ENCODE results near the gene PAQR5.
A peak's percentile ranks its signal among the peaks of the same experiment; 100 is the strongest.
"Not testable (repeated sequence)": the region's sequence is repeated elsewhere in the genome, so short reads cannot be mapped to it uniquely, and the experiment has no call there.

PAQR5 gene

GRCh38 chr15:69339214-69339543 is 40.5 kb downstream of the PAQR5 start:
- in situ Hi-C loops (cut with MboI; ENCODE audit: low sequenced_read_pairs); H3K4me3 ChIP-seq: not testable (repeated sequence)
- H3K4me1 ChIP-seq, result peaks cover 37% of the 10 kb centered on the region

GRCh38 chr15:69340243-69340900 is 41.7 kb downstream of the PAQR5 start:
- Histone ChIP-seq H3K4me1 (peaks cover 44% of the 10 kb centered on the region), H3K4me3 (no peak overlapping the region), H3K27me3 (ENCODE audit: low read depth) (no peaks in the 10 kb centered on the region), H3K9me3 (no peaks in the 10 kb centered on the region), H3K36me3 (replicated peaks) (no peaks in the 10 kb centered on the region; the same call in 1 of the 2 replicates)
- in situ Hi-C loops (cut with MboI; ENCODE audit: low sequenced_read_pairs), result no loop called here
- no peak for DNase-seq (ENCODE audit: low spot score in 2 of 2)

More at GRCh38 chr15:69339214-69339543, 40.5 kb downstream of the PAQR5 start:
- H3K27me3 ChIP-seq (ENCODE audit: low read depth); H3K36me3 ChIP-seq (replicated peaks); DNase-seq (ENCODE audit: low spot score in 2 of 2); H3K9me3 ChIP-seq: not testable (repeated sequence)

- in situ Hi-C loops (cut with MboI; ENCODE audit: low sequenced_read_pairs), result no loop called here
- no peak for DNase-seq (ENCODE audit: low spot score in 2 of 2)
- no peaks in the 10 kb centered on the region; the same call in 1 of the 2 replicates for H3K36me3 ChIP-seq (replicated peaks)
- no peak overlapping the region for H3K4me3 ChIP-seq
- no peaks in the 10 kb centered on the region for H3K9me3 ChIP-seq
- peaks cover 40% of the 10 kb centered on the region for H3K4me1 ChIP-seq
- no peaks in the 10 kb centered on the region for H3K27me3 ChIP-seq (ENCODE audit: low read depth)
Observed at GRCh38 chr15:69341356-69341755, 42.6 kb downstream of the PAQR5 start.

GRCh38 chr15:69342460-69343076 is 43.9 kb downstream of the PAQR5 start:
- Histone ChIP-seq H3K9me3 (no peaks in the 10 kb centered on the region), H3K27me3 (ENCODE audit: low read depth) (no peaks in the 10 kb centered on the region), H3K4me3 (no peak overlapping the region), H3K4me1 (peaks cover 28% of the 10 kb centered on the region), H3K36me3 (replicated peaks) (no peaks in the 10 kb centered on the region; the same call in 1 of the 2 replicates)
- in situ Hi-C loops (cut with MboI; ENCODE audit: low sequenced_read_pairs), result no loop called here
- peak in 1 of 2 experiments; percentile 42 for DNase-seq (ENCODE audit: low spot score in 2 of 2)

- H3K27me3 ChIP-seq (ENCODE audit: low read depth), result no peaks in the 10 kb centered on the region
- H3K4me3 ChIP-seq, result no peak overlapping the region
- in situ Hi-C loops (cut with MboI; ENCODE audit: low sequenced_read_pairs), result no loop called here
- H3K9me3 ChIP-seq, result no peaks in the 10 kb centered on the region
- H3K4me1 ChIP-seq, result peaks cover 27% of the 10 kb centered on the region
- H3K36me3 ChIP-seq (replicated peaks), result no peaks in the 10 kb centered on the region; the same call in 1 of the 2 replicates
- DNase-seq (ENCODE audit: low spot score in 2 of 2), result peak; percentile 49 to 72
Observed at GRCh38 chr15:69343133-69343532, 44.4 kb downstream of the PAQR5 start.

- Histone ChIP-seq H3K27me3 (ENCODE audit: low read depth) (no peaks in the 10 kb centered on the region), H3K4me3 (no peak overlapping the region), H3K36me3 (replicated peaks) (no peaks in the 10 kb centered on the region), H3K4me1 (peaks cover 27% of the 10 kb centered on the region), H3K9me3 (no peaks in the 10 kb centered on the region)
- peak in 1 of 2 experiments; percentile 72 for DNase-seq (ENCODE audit: low spot score in 2 of 2)
- in situ Hi-C loops (cut with MboI; ENCODE audit: low sequenced_read_pairs), result no loop called here
Observed at GRCh38 chr15:69344238-69344637, 45.5 kb downstream of the PAQR5 start.

- Histone ChIP-seq H3K9me3 (no peaks in the 10 kb centered on the region), H3K36me3 (replicated peaks) (no peaks in the 10 kb centered on the region), H3K27me3 (ENCODE audit: low read depth) (no peaks in the 10 kb centered on the region), H3K4me1 (peaks cover 27% of the 10 kb centered on the region), H3K4me3 (no peak overlapping the region)
- in situ Hi-C loops (cut with MboI; ENCODE audit: low sequenced_read_pairs), result no loop called here
- DNase-seq (ENCODE audit: low spot score in 2 of 2), result no peak
Observed at GRCh38 chr15:69346112-69346511, 47.4 kb downstream of the PAQR5 start.

- H3K4me1 ChIP-seq, result no peaks in the 10 kb centered on the region
- no peak overlapping the region for H3K4me3 ChIP-seq
- H3K9me3 ChIP-seq, result no peaks in the 10 kb centered on the region
- no peaks in the 10 kb centered on the region for H3K27me3 ChIP-seq (ENCODE audit: low read depth)
- DNase-seq (ENCODE audit: low spot score in 2 of 2), result no peak
- in situ Hi-C loops (cut with MboI; ENCODE audit: low sequenced_read_pairs), result no loop called here
- H3K36me3 ChIP-seq (replicated peaks), result no peaks in the 10 kb centered on the region
Observed at GRCh38 chr15:69351333-69351732, 52.6 kb downstream of the PAQR5 start.

GRCh38 chr15:69351884-69352283 is 53.2 kb downstream of the PAQR5 start:
- Histone ChIP-seq H3K9me3 (no peaks in the 10 kb centered on the region), H3K4me3 (no peak overlapping the region), H3K27me3 (ENCODE audit: low read depth) (no peaks in the 10 kb centered on the region), H3K36me3 (replicated peaks) (no peaks in the 10 kb centered on the region), H3K4me1 (no peaks in the 10 kb centered on the region)
- in situ Hi-C loops (cut with MboI; ENCODE audit: low sequenced_read_pairs), result no loop called here
- DNase-seq (ENCODE audit: low spot score in 2 of 2), result no peak

GRCh38 chr15:69357773-69358771 is 59.4 kb downstream of the PAQR5 start:
- H3K27me3 ChIP-seq (ENCODE audit: low read depth), result no peaks in the 10 kb centered on the region
- no peaks in the 10 kb centered on the region for H3K36me3 ChIP-seq (replicated peaks)
- no peak overlapping the region for H3K4me3 ChIP-seq
- peak; percentile 62 to 77 for DNase-seq (ENCODE audit: low spot score in 2 of 2)
- H3K9me3 ChIP-seq, result no peaks in the 10 kb centered on the region
- H3K4me1 ChIP-seq, result peaks cover 5% of the 10 kb centered on the region
- in situ Hi-C loops (cut with MboI; ENCODE audit: low sequenced_read_pairs), result no loop called here

- Histone ChIP-seq H3K36me3 (replicated peaks) (no peaks in the 10 kb centered on the region), H3K4me1 (peaks cover 5% of the 10 kb centered on the region), H3K4me3 (no peak overlapping the region), H3K27me3 (ENCODE audit: low read depth) (no peaks in the 10 kb centered on the region), H3K9me3 (no peaks in the 10 kb centered on the region)
- in situ Hi-C loops (cut with MboI; ENCODE audit: low sequenced_read_pairs), result no loop called here
- peak in 1 of 2 experiments; percentile 2 for DNase-seq (ENCODE audit: low spot score in 2 of 2)
Observed at GRCh38 chr15:69358850-69359249, 60.1 kb downstream of the PAQR5 start.

- H3K9me3 ChIP-seq, result no peaks in the 10 kb centered on the region
- peak in 1 of 2 experiments; percentile 8 for DNase-seq (ENCODE audit: low spot score in 2 of 2)
- in situ Hi-C loops (cut with MboI; ENCODE audit: low sequenced_read_pairs), result no loop called here
- peaks cover 5% of the 10 kb centered on the region for H3K4me1 ChIP-seq
- H3K27me3 ChIP-seq (ENCODE audit: low read depth), result no peaks in the 10 kb centered on the region
- H3K36me3 ChIP-seq (replicated peaks), result no peaks in the 10 kb centered on the region
- H3K4me3 ChIP-seq, result no peak overlapping the region
Observed at GRCh38 chr15:69359722-69360121, 61.0 kb downstream of the PAQR5 start.

GRCh38 chr15:69360642-69361041 is 61.9 kb downstream of the PAQR5 start:
- no peak for DNase-seq (ENCODE audit: low spot score in 2 of 2)
- Histone ChIP-seq H3K4me3 (no peak overlapping the region), H3K4me1 (peaks cover 5% of the 10 kb centered on the region), H3K9me3 (no peaks in the 10 kb centered on the region), H3K27me3 (ENCODE audit: low read depth) (no peaks in the 10 kb centered on the region), H3K36me3 (replicated peaks) (no peaks in the 10 kb centered on the region)
- in situ Hi-C loops (cut with MboI; ENCODE audit: low sequenced_read_pairs), result no loop called here

GRCh38 chr15:69367236-69367635 is 68.5 kb downstream of the PAQR5 start:
- in situ Hi-C loops (cut with MboI; ENCODE audit: low sequenced_read_pairs), result no loop called here
- DNase-seq (ENCODE audit: low spot score in 2 of 2), result no peak

More at GRCh38 chr15:69367236-69367635, 68.5 kb downstream of the PAQR5 start:
- no peaks in the 10 kb centered on the region for H3K36me3 ChIP-seq (replicated peaks)
- H3K4me1 ChIP-seq, result peaks cover 10% of the 10 kb centered on the region
- H3K27me3 ChIP-seq (ENCODE audit: low read depth), result no peaks in the 10 kb centered on the region
- H3K4me3 ChIP-seq, result no peak overlapping the region
- no peaks in the 10 kb centered on the region for H3K9me3 ChIP-seq
